Activated naive CD8-positive, alpha-beta T cell (primary cell): ENCODE data around the gene TUT4.
A peak's percentile ranks its signal among the peaks of the same experiment; 100 is the strongest.

Source experiments
- H3K27ac Mint-ChIP-seq: one replicate; pipeline ENCODE4 v1.8.0; 2021; ENCODE audit warnings: mixed read lengths
- H3K27me3 Mint-ChIP-seq: one replicate; pipeline ENCODE4 v1.8.0; 2021; ENCODE audit warnings: mixed read lengths
- H3K36me3 Mint-ChIP-seq: one replicate; pipeline ENCODE4 v1.8.0; 2021; ENCODE audit warnings: mixed read lengths
- H3K4me1 Mint-ChIP-seq: one replicate; pipeline ENCODE4 v1.8.0; 2021; ENCODE audit warnings: low read depth, mixed read lengths
- H3K4me3 Mint-ChIP-seq: one replicate; pipeline ENCODE4 v1.8.0; 2021; ENCODE audit warnings: mild to moderate bottlenecking, mixed read lengths
- H3K9me3 Mint-ChIP-seq: one replicate; pipeline ENCODE4 v1.8.0; 2021; ENCODE audit warnings: low read depth, mixed read lengths

TUT4 gene

GRCh38 chr1:52436817-52437216 is 116.1 kb downstream of the TUT4 start:
- Mint-ChIP-seq H3K4me3 (no peak overlapping the region), H3K9me3 (no peaks in the 10 kb centered on the region), H3K27me3 (no peaks in the 10 kb centered on the region), H3K4me1 (no peaks in the 10 kb centered on the region), H3K27ac (no peak overlapping the region), H3K36me3 (peaks cover 8% of the 10 kb centered on the region)

DNA sequence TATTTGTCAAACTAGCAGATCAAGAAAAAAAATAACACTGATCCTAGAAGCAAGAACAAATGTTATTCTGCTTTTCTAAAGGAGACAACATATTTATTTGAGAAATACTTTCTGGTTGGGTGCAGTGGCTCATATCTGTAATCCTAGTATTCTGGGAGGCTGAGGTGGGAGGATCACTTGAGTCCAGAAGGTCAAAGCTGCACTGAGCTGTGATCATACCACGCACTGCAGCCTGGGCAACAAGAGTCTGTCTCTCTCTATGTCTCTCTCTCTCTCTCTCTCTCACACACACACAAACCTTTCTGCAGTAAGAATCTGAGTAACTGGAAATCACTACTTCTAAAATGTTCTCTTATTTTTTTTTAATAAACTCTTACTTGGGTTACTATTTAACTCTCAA is 117.2 kb downstream of the TUT4 start:
- Mint-ChIP-seq H3K27me3 (no peaks in the 10 kb centered on the region), H3K4me3 (no peak overlapping the region), H3K9me3 (no peaks in the 10 kb centered on the region), H3K36me3 (peaks cover 10% of the 10 kb centered on the region), H3K27ac (no peak overlapping the region), H3K4me1 (no peaks in the 10 kb centered on the region)

DNA sequence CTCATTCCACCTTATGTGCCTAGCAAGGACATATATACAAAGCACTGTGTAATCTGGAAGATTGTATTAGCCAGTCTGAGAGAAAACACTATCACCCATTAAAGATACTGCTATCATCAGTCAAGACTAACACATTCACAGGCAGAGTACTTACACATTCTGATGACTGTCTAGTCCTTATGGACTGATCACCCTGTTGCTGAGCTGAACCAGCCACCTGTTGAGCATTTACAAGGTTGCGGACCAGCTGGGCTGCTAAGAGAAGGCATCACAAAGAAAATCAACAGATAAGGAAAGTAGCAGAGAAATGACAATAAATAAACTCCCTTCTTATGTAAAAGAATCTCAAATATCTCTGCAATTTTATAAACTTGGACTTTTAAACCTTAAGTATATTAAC is 117.7 kb downstream of the TUT4 start:
- Mint-ChIP-seq H3K4me3 (no peak overlapping the region), H3K9me3 (no peaks in the 10 kb centered on the region), H3K27me3 (no peaks in the 10 kb centered on the region), H3K27ac (peak overlapping the region; percentile 12), H3K4me1 (no peaks in the 10 kb centered on the region), H3K36me3 (peaks cover 11% of the 10 kb centered on the region)

DNA sequence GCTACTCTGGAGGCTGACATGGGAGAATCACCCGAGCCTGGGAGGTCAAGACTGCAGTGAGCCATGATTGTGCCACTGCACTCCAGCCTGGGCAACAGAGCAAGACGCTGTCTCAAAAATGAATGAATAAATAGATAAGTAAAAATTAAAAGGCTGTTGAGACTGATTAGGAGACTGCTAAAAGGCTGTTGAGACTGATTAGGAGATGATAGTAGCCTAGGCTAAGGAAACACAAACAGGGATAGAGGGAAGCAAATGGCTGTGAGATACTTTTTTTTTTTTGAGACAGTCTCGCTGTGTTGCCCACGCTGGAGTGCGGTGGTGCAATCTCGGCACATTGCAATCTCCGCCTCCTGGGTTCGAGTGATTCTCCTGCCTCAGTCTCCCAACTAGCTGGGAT is 120.1 kb downstream of the TUT4 start:
- Mint-ChIP-seq H3K27me3 (no peaks in the 10 kb centered on the region), H3K36me3 (peaks cover 11% of the 10 kb centered on the region), H3K4me1 (no peaks in the 10 kb centered on the region), H3K4me3 (no peak overlapping the region), H3K9me3 (no peaks in the 10 kb centered on the region), H3K27ac (peak overlapping the region; percentile 34)

DNA sequence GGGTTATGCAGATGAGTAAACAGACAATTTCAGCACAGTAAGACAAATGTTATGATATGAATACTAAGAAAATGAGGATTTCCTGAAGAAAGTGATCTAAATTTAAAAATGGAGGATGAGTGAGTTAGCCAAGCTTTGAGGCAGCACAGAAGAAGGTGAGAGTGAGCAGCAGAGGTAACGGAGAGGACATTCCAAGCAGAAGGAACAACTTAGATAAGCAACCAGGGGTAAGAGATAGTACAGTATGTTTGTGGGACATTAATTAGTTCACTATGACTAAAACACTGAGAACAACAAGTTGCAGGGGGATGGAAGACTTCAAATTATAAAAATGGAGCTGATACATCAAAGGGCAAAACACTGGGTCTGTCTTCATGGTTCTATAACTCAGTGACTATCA is 125.7 kb downstream of the TUT4 start:
- Mint-ChIP-seq H3K27ac (peak overlapping the region; percentile 17), H3K4me1 (peaks cover 38% of the 10 kb centered on the region), H3K27me3 (no peaks in the 10 kb centered on the region), H3K4me3 (no peak overlapping the region), H3K36me3 (peaks cover 15% of the 10 kb centered on the region), H3K9me3 (no peaks in the 10 kb centered on the region)

DNA sequence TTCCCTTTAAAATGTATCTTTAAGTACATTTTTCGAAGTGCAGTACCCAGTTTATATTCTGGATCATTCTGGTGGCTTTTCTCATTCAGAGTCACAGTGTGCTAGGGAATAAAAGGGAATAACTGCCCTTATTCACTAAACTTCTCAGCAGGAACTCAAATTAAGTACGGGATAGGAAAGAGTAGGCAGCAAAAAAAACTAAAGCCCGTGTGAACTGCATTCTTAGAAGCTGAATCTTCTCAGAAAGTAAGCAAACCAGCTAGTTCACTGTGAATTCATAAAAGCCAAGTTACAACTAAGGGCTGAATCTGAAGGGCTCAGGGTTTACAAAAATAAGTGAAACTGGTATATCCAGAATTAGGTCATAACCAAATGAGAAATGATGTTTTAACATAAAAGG is 126.5 kb downstream of the TUT4 start:
- H3K27ac Mint-ChIP-seq = peak overlapping the region; percentile 52
- no peaks in the 10 kb centered on the region for H3K27me3 Mint-ChIP-seq

GRCh38 chr1:52424813-52425212 is 128.1 kb downstream of the TUT4 start:
- peak overlapping the region; percentile 69 for H3K4me3 Mint-ChIP-seq
- H3K36me3 Mint-ChIP-seq = peaks cover 10% of the 10 kb centered on the region
- H3K27ac Mint-ChIP-seq = peak overlapping the region; percentile 94
- H3K4me1 Mint-ChIP-seq = peaks cover 46% of the 10 kb centered on the region
- H3K27me3 Mint-ChIP-seq = no peaks in the 10 kb centered on the region
- no peaks in the 10 kb centered on the region for H3K9me3 Mint-ChIP-seq

More for the DNA sequence above, 126.5 kb downstream of the TUT4 start:
- Mint-ChIP-seq H3K9me3 (no peaks in the 10 kb centered on the region), H3K36me3 (peaks cover 13% of the 10 kb centered on the region), H3K4me1 (peaks cover 43% of the 10 kb centered on the region), H3K4me3 (no peak overlapping the region)

DNA sequence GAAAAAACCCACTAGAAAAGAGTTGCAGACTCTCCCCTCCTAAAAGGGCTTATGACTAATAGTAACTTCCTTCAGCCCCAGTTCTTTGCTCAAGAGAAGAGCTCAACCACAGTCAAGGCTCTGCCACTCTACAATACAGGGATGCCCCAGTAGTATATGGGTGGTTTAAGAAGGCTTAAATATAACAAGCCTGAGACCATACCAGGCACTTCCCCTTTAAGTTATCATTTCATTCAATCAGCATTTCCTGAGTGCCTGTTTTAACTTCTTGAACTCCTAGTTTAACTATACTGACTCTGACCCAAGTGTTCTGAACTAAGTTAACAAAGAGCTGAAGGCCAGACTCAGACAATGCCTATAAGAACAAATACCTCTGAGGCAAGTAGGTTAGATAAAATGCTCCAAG is 128.7 kb downstream of the TUT4 start:
- Mint-ChIP-seq H3K27ac (peak overlapping the region; percentile 94), H3K4me1 (peaks cover 52% of the 10 kb centered on the region), H3K4me3 (peak overlapping the region; percentile 69), H3K36me3 (peaks cover 13% of the 10 kb centered on the region), H3K9me3 (no peaks in the 10 kb centered on the region), H3K27me3 (no peaks in the 10 kb centered on the region)

GRCh38 chr1:52423771-52424170 is 129.1 kb downstream of the TUT4 start:
- peaks cover 54% of the 10 kb centered on the region for H3K4me1 Mint-ChIP-seq
- H3K27me3 Mint-ChIP-seq = no peaks in the 10 kb centered on the region
- peaks cover 13% of the 10 kb centered on the region for H3K36me3 Mint-ChIP-seq
- no peaks in the 10 kb centered on the region for H3K9me3 Mint-ChIP-seq
- H3K4me3 Mint-ChIP-seq = peak overlapping the region; percentile 69
- peak overlapping the region; percentile 94 for H3K27ac Mint-ChIP-seq

- Mint-ChIP-seq H3K4me3 (no peak overlapping the region), H3K27me3 (no peaks in the 10 kb centered on the region), H3K27ac (peak overlapping the region; percentile 34), H3K9me3 (no peaks in the 10 kb centered on the region), H3K4me1 (peaks cover 61% of the 10 kb centered on the region), H3K36me3 (peaks cover 14% of the 10 kb centered on the region)
These were observed 129.8 kb downstream of the TUT4 start for GRCh38 chr1:52423055-52423454.

- Mint-ChIP-seq H3K4me1 (peaks cover 58% of the 10 kb centered on the region), H3K27ac (no peak overlapping the region), H3K27me3 (no peaks in the 10 kb centered on the region), H3K36me3 (peaks cover 12% of the 10 kb centered on the region), H3K9me3 (no peaks in the 10 kb centered on the region), H3K4me3 (no peak overlapping the region)
These were observed 132.2 kb downstream of the TUT4 start for GRCh38 chr1:52420713-52421112.

DNA sequence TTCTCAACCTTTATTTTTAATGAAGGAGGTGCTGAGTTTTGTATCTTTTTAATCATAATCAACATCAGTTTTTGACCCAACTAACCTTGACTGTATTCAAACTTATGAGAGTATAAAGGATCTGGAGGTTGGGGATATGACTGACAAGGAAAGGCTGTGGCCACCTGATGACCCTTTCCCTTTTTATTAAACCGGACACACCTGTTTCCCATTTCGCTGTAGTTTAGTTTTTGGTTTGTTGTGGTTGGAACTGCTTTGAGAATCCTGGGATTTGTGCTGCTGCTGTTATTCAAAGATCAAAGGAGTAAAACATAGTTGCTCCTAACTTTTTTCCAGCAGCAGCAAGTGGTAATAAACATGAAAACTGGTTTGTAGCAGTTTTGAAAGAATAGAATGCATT is 136.1 kb downstream of the TUT4 start:
- Mint-ChIP-seq H3K9me3 (no peaks in the 10 kb centered on the region), H3K4me1 (peaks cover 31% of the 10 kb centered on the region), H3K27me3 (no peaks in the 10 kb centered on the region), H3K4me3 (no peak overlapping the region), H3K27ac (no peak overlapping the region), H3K36me3 (peaks cover 12% of the 10 kb centered on the region)

DNA sequence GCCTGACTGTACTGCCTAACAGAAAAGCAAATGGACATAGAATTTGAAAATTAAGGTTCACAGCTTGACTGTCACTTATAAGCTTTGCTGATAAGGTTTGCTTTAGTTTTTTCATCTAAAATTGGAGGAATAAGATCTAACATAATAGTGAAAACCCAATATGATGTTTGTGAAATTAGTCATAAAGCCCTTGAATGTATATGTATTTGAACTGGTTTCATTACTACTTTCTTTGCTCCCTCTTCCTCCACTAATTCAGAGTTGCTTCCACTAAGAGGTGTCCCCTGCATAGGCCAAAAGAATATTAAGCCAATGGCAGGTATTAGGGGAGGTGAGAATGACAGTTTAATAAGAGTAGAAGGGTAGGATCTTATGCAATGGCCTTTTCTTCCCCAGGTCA is 137.9 kb downstream of the TUT4 start:
- H3K36me3 Mint-ChIP-seq = peaks cover 16% of the 10 kb centered on the region
- no peaks in the 10 kb centered on the region for H3K27me3 Mint-ChIP-seq
- no peak overlapping the region for H3K4me3 Mint-ChIP-seq
- no peaks in the 10 kb centered on the region for H3K9me3 Mint-ChIP-seq
- peaks cover 27% of the 10 kb centered on the region for H3K4me1 Mint-ChIP-seq
- H3K27ac Mint-ChIP-seq = no peak overlapping the region

GRCh38 chr1:52413410-52413989 is 139.4 kb downstream of the TUT4 start:
- H3K27ac Mint-ChIP-seq = no peak overlapping the region
- peaks cover 18% of the 10 kb centered on the region for H3K4me1 Mint-ChIP-seq
- H3K27me3 Mint-ChIP-seq = no peaks in the 10 kb centered on the region
- no peak overlapping the region for H3K4me3 Mint-ChIP-seq
- no peaks in the 10 kb centered on the region for H3K9me3 Mint-ChIP-seq
- H3K36me3 Mint-ChIP-seq = peaks cover 17% of the 10 kb centered on the region

GRCh38 chr1:52404975-52405338 is 147.9 kb downstream of the TUT4 start:
- peak overlapping the region; percentile 100 for H3K4me3 Mint-ChIP-seq
- H3K27ac Mint-ChIP-seq = peak overlapping the region; percentile 99
- H3K9me3 Mint-ChIP-seq = no peaks in the 10 kb centered on the region
- peaks cover 19% of the 10 kb centered on the region for H3K36me3 Mint-ChIP-seq
- H3K27me3 Mint-ChIP-seq = no peaks in the 10 kb centered on the region
- H3K4me1 Mint-ChIP-seq = peaks cover 37% of the 10 kb centered on the region
